ENCODE data around the gene RASGRF2.

Gene RASGRF2

GRCh38 chr5:81242906-81243436 is 282.8 kb downstream of the RASGRF2 start:
- in situ Hi-C loops (cut with HindIII; ENCODE audit: low sequenced_read_pairs) = no loop called here
- H3K4me3 ChIP-seq (ENCODE audit: low read depth, low read length) = no peak overlapping the region
- TF ChIP-seq CTCF (IDR thresholded peaks at IDR 0.05; ENCODE audit: low read depth, low read length, missing control alignments) = no peak
- DNase-seq (ENCODE audit: low read depth) = no peak

DNA sequence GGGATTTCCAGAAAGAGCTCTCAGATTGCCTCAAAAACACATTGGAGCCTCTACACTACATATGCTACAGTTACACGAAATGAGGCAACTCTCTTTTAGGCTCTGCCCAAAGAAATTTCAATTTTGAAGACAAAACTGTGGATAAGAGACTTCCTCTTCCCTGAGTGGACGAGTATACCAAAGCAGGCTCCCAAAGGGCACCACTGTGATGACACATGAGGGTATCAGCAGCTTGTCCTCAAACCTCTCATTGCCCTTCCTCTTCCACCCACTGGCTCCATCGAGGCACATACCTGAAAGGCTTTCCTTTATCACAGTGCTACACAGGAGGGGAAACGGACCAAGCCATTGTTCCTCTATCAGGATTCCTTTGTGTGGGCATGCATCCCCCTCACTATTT is 284.3 kb downstream of the RASGRF2 start:
- no peak for DNase-seq (ENCODE audit: low read depth)
- in situ Hi-C loops (cut with HindIII; ENCODE audit: low sequenced_read_pairs) = no loop called here
- no peak overlapping the region for H3K4me3 ChIP-seq (ENCODE audit: low read depth, low read length)
- no peak for TF ChIP-seq CTCF (IDR thresholded peaks at IDR 0.05; ENCODE audit: low read depth, low read length, missing control alignments)

DNA sequence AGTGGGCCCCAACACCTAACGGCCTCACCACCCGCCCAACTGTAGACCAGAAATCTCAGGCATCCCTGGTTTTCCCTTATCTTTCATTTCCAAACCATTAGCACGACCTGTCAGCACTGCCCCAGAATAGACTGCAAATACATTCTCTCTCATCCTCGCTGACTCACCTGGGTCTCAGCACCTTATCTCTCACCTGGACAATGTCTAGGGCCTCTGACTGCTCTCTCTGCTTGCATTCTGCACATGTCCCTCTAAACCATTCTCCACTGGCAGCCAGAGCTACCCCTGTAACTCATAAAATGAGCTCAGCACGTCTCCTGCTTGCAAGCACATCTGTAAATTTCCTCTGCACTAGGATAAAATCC is 285.7 kb downstream of the RASGRF2 start:
- no peak overlapping the region for H3K4me3 ChIP-seq (ENCODE audit: low read depth, low read length)
- DNase-seq (ENCODE audit: low read depth) = no peak
- in situ Hi-C loops (cut with HindIII; ENCODE audit: low sequenced_read_pairs) = no loop called here
- TF ChIP-seq CTCF (IDR thresholded peaks at IDR 0.05; ENCODE audit: low read depth, low read length, missing control alignments) = no peak

GRCh38 chr5:81246697-81247096 is 286.5 kb downstream of the RASGRF2 start:
- no peak overlapping the region for H3K4me3 ChIP-seq (ENCODE audit: low read depth, low read length)
- in situ Hi-C loops (cut with HindIII; ENCODE audit: low sequenced_read_pairs) = no loop called here
- no peak for TF ChIP-seq CTCF (IDR thresholded peaks at IDR 0.05; ENCODE audit: low read depth, low read length, missing control alignments)
- DNase-seq (ENCODE audit: low read depth) = no peak

DNA sequence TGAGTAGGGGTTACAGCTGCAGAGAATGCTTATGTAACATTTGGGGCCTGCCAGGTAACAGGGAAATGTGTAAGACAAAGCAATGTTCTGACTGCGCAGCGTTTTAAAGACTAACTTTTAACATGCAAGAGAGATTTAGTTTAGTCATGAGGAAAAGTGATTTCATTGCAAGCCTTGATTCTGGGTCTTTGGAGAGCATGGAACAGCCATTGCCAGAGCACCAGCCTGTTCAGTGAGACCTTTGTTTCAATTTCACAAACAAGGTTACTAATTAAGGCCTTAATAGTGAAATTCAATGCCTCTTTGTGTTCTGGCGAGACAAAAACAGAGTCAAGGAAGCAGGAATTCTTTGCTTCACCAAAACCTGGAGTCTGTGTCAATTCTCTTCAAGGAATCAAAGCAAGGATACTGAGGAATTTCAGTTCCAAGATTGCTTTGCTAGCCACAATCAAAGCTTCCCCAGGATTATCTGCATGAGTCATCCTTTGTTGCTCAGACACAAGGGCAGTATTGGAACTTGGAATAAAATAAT is 287.3 kb downstream of the RASGRF2 start:
- TF ChIP-seq CTCF (IDR thresholded peaks at IDR 0.05; ENCODE audit: low read depth, low read length, missing control alignments) = no peak
- H3K4me3 ChIP-seq (ENCODE audit: low read depth, low read length) = no peak overlapping the region
- in situ Hi-C loops (cut with HindIII; ENCODE audit: low sequenced_read_pairs) = no loop called here
- peak; percentile 36 for DNase-seq (ENCODE audit: low read depth)

DNA sequence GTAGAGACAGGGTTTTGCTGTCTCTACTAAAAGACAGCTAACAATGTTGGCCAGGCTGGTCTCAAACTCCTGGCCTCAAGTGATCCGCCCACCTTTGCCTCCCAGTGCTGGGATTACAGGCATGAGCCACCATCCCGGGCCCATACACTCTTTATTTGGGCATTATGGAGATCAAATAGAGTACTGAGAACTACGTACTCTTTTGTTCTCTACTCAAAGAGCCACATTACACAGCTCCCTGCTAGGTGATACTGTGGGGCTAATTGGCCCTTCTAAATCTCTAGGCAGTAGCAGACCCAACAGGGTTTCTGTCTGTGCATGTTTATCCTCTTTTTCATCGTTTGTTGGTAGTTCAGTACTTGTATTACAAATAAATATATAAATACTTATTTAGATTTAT is 289.1 kb downstream of the RASGRF2 start:
- DNase-seq (ENCODE audit: low read depth) = no peak
- in situ Hi-C loops (cut with HindIII; ENCODE audit: low sequenced_read_pairs) = no loop called here
- TF ChIP-seq CTCF (IDR thresholded peaks at IDR 0.05; ENCODE audit: low read depth, low read length, missing control alignments) = no peak
- no peak overlapping the region for H3K4me3 ChIP-seq (ENCODE audit: low read depth, low read length)
